HG03571 (cell line): ENCODE data around the gene ERBB4.

Source experiments
- ATAC-seq: cut with Tn5 transposase; IDR thresholded peaks from one replicate; pipeline ENCODE4 v1.9.1; 2021; ENCODE audit not compliant: unreplicated experiment

The ERBB4 gene

DNA sequence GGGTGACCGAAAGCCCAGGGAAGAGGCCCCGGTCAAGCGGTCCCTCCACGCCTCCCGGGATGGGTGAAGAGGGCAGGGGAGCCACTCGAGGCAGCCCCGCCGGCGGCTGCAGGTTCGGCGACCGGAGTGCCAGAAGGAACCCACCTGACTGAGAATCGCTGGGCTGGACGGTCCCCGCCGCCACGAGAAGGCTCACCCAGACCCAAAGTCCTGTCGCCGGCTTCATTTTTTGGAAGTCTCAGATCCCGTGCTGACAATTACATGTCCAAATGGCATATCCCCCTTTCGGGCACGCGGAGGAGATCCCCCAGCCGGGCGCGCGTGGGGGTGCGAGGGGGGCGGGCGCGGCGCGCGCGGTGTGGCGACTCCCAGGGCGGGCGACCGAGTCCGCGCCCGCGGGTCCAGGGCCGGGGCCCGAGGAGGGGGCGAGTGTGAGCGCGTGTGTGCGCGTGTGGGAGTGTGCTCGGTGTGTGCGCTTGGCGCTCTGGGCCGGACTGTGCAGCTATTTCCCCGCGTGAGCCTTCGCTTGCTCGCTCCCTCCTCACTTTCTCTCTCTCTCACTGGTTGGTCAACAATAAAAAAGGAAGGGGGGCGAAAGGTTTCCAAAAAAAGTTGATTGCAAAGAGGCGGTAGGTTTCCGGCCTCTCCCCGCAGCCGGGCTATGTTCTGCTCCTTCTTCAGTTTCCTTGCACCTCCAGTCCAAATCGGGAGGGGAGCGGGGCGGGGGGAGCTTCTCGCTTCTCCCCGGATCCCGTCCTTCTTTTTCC lies at the start of gene ERBB4:
Gene ERBB4 (minus strand): TSS at position 498 of the 767 bp plus-strand sequence. CDS start 272 bp downstream, at position 226.
- ATAC-seq, result no peak

DNA sequence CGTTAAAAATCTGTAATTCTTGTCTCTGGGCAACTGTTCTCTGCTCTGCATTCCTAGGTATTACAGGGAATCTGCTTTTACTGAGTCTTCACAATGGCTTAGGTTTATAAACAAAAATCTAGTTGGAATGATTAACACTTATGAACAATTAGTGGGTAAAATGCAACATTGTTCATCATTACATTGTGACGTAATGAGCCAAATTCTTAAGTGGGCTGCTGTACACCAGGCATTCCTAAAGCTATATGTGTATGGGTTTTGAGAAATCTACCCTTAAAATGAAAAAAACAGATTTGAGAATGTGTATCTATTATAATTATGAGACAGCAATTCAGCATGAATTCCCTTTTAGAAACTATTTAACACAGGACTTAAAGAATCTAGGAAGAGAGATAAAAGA lies 41.5 kb upstream of the ERBB4 start:
- no peak for ATAC-seq

DNA sequence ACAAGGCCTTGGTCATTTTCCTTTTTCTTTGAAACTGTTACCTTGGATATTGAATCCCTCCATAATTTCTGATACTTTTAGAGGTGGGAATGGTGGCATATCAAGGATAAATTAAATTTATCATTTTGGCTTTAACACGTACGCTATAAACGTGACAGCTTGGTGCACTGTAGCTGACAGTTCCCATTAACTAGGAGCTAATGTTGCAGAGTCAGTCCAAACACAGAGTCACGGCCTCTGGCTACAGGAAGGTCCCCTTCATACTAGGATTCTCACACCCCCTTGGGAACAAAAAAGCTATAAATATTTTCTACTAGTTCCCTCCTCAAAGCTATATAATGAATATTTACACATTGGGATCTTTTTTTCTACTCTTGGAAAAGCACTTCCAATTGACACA lies 17.7 kb upstream of the ERBB4 start:
- no peak for ATAC-seq

DNA sequence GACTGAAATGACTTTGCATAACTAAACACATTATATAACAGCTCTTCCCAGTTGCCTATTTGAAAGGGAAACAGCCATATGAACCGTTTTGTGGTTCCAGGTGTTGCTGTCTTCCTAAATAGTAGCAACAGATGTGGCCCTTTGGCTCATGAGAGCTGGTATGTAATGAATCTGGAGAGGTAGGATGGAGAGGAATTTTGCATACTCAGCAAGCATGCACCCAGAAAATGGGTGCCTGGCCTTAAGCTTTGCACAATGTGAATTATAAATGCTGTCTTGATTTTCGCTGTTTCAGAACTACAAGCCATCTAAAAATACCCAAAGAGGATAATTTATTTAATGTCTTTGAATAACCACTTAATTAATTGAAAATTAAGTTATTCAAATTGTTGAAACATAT lies 15.6 kb upstream of the ERBB4 start:
- no peak for ATAC-seq

DNA sequence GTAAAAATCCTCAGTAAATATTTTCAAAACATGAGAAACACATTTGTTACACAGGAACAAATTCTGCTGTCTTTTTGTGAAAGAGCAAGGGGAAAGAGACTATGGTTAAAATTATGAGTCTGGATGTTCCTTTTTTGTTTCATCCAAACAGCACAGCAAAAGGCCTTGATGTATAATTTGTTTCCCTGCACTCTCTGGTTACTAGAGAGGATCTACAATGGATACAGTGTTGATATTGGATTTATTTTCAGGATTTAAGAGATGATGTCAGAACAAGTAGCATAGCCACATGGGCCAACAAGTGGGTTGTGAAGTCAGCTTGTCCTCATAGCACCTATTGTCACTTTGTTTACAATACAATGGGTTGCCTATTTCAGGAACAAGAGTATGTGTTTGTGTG lies 11.3 kb upstream of the ERBB4 start:
- no peak for ATAC-seq

DNA sequence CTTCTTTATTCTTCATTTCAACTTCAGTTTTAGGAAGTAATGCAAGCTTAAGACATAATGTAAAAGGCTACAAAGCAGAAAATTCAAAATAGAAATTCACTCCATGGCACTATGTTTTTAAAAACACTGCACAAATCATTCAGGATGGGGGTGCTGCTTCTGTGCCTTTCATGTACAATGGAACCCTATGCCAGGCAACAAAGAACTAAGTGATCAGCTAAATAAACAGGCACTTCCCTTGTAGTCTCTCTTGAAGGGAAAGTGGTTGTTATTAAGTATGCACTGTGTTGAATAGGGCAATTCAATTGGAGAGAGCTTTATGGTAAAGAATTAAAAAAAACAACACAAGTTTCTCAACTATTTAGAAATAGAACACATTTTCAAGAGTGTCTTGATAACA lies 10.9 kb upstream of the ERBB4 start:
- ATAC-seq, result no peak

DNA sequence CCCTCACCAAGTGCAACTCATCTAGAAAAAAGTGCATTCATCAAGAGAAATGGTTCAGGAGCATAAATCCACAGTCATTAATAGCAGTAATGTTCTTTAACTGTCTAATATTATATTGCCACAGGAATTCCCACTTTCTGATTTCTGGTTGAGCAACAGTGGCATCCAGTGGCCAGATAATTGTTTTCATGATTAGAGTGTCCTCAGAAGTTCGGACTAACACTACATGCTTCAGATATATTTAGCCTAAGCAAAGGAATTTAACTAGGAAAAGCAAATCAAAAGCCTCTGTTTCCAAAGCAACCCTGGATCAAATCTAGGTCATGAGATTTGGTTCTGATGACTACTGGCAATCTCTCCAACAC lies 9.8 kb upstream of the ERBB4 start:
- ATAC-seq, result no peak

DNA sequence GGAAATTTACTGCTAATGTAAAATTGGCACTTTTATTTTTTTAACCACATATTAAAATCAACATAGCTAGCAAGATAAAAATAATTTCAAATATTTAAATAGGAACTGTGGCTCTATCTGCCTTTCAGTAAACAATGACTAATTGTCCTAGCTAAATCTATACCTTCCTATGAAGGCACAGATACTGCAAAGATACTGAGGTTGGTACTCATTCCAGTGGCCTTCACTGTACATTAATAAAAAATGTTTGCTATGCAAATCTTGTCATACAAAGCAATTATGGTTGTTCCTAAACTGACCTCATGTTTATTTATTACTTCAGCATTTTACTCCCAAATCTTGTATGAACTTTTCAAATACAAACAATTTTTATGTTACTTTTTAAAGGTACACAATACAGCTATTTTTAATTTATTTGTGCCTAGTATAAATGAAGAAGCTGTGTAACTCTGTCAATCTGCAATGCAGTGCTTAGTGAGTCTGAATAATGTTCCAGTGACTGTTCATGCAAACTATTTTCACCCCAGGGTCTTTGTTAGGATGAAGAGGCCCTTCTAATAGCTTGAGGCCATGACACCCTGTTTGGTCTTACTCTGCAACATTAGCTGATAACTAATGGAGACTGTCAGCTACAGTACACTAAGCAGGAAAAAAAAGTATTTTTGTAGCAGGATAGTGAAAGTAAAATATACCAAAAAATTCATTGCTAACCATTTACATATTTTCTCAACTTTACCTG lies 9.3 kb upstream of the ERBB4 start:
- no peak for ATAC-seq

DNA sequence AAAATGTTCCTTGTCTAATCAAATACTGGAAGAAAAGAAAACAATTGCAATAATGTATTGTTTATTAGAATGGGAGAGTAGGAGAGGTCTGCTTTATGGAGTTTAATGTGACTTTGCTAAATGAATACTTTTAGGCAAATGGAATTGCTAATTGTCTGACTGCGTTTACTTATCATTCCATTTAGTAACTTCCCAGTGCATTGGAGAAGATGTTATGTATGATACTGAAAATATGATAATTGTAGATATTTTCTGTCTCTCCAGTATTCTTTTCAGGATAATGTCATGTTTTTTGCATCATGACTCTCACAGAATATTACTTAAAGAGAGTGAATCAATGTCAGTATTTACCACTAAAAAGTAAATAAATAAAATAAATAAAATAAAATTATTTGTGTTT lies 8.1 kb upstream of the ERBB4 start:
- no peak for ATAC-seq

DNA sequence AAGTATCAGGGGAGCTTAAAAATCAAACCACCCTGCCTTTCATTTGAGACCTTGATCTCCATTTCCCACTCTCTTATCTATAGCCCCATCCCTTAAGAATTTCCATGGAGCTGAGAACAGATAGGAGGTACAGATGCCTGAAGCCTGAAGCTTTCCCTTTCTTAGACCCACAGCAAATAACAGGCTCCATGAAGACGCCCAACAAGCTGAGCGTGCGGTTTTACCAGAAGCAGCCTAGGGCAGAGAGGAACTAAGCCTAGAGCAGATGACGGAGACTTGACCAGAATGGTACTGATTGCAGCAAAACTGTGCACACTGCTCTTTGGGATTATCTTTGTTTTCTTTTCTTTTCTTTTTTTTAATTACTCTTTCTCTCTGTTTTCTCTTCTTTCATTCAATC lies 1.7 kb upstream of the ERBB4 start:
- no peak for ATAC-seq

DNA sequence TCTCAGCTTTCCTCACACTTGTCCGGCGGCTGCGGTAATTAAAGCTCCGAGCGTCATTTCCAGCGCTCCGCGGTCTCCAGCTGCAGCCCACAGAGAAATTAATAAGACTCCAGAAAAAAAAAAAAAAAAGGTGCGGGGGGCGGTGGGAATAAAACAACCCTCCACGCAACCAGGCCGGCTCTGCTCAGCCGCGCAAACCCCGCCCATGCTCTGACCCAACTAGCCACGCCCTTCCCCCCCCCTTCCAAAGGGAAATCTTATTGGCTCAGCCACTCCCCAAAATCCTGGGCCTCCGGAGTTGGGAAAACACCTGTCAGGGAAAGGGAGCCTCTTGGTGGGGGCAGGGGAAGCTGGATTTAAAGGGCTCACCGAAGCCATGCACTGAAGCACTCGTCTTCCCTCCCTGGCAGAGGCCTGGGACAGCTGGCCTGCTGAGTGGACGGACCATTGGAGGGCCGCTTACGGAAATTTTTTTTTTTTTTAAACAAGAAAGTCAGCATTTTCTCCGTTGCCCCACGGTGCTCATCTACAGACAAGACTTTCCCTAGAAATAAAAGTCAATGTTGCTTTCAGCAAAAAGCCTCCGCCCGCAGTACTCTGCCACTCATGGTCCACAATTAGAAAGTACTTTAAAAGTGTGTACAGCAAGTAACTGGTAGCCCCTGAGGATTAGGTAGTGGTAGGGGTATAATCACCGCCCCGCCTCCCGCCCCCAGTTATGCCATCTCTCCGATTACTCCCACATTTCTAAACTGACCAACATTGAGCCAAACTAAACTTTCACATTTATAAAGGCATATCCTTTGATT lies 674 bp upstream of the ERBB4 start:
- no peak for ATAC-seq

DNA sequence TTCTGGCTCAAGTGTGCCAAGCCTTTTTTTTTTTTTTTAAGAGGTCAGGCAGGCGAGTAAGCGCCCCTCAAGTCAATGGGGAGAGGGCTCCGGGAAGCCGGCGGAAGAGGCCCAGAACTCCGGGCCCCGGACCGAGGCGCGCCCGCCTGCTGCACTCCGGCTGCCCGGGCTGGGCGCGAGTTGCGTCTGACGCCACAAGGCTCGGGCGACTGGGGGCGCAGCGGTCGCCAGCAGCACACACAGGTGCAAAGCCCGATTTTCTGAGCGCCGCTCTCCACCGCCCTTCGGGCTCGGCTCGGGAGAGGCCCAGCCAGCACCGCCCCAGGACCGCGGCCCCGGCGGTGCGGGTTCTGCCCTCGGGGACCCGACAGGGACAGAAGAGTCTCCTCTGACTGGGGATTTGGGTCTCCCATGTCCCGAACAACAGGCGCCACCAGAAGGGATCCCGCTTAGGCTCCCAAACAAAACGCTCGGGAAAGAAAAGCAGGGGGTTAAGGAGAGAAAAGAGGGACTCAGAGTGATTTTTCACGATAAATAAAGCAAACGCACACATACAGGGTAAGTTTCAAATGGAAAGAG lies 787 bp downstream of the ERBB4 start:
- no peak for ATAC-seq

DNA sequence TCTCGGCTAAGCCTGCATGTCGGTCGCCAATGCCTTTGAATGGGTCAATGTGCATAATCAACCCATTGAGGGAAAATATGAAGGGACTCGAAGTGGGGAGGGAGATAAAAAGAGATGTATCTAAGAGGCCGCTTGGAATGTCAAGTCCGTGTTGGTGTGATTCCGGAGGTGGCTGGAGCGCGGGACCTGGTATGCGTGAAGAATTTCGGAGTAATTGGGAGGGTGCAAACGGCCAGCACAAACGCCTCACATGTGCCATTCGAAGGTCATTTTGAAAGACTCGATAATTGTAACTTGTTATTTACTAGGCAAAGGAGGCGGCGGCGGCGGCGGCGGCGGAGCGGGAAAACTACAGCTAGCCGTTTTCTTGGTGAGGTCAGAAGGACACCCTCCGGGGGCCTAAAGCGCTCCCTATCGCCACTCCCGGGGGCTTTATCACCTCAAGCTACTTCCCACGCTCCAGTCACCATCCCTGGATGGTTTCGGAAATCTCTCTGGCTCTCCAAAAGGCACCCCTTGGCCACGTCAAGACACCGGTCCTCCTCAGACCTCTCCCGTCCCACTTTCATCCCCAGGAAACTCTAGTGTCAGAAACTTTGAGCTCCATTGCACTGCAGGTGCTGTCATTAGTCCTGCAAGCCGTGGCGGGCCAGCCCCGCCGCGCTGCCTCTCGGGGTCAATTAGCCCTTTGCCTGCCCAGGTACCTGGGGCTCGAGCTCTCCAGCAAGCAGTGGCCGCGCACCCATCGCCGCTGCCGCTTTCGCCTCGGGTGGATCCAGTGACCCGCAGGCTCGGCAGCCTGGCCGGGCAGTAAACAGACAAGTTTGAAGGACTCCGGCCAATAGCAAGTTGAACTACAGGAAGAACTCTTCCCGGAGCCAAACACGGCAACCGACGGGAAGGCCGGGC lies 1.5 kb downstream of the ERBB4 start:
- ATAC-seq, result no peak

DNA sequence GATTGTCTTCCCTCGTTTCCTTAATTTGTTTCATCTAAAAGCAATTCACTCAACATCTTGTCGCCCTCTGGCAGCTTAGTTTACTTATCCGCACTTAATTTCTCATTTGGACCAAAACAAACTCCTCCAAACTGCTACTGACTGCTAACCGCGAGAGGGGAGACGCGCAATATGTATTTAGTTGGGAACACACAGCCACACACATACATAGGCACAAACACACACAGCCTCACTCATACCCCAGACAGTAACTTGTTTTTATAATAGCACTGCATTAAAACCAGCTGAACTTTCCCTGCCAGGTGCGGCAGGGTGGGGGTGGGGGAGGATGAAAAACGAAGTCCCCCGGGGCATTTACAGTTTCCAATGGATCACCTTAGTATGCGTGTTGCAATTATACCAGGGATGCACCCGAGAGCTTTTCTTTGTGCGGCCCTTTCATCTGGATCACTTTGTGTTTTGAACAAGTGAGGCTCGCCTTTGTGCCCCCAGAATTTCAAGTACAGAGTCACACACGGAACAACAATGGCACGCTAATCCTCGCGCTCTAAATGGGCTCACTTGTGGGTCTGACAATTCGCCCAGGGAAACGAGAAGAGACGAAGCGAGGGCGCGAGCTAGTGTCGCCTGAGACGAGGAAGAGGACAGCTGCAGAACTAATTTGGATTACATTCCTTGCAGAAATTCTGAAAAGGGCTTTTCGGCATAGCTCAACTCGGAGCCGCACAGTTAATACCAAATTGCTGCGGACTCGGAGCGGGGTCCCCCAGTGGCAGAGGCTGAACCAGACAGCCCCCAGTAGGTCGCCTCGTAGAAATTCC lies 2.4 kb downstream of the ERBB4 start:
- no peak for ATAC-seq

DNA sequence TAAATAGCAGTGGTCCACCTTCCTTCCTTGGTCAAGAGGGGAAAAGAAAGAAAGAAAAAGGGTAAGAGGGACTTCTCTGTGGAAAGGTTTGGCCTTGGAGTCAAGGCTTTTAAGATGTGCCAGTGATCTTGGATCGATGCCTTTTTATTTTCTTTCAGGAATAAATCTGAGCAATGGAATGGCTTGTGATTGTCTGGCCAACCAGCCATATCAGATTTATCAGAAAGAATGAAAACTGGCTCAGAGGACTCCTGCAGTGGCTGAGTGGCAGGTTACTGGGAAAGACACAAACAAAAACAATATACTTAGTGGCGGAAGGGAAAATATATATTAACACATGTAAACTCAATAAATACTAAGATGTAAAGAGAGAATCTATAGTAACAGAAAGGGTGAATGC lies 4.3 kb downstream of the ERBB4 start:
- no peak for ATAC-seq

DNA sequence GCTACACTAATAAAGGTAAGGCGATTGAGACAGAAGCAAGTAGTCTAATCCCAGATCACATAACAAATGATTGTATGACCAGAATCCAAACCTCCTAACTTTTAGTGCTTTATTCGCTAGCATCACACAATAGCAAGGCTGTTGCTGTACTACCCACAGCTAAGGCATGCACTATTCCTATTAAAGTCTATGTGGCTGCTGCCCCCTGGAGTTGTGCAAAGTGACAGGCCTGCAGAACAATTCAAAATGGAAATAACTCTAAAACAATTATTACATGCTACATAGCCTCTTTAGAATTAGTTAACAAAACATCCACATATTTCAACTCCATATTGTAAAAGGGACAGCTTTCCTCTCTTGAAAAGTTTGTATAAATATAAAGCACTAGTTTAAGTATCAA lies 6.0 kb downstream of the ERBB4 start:
- no peak for ATAC-seq

DNA sequence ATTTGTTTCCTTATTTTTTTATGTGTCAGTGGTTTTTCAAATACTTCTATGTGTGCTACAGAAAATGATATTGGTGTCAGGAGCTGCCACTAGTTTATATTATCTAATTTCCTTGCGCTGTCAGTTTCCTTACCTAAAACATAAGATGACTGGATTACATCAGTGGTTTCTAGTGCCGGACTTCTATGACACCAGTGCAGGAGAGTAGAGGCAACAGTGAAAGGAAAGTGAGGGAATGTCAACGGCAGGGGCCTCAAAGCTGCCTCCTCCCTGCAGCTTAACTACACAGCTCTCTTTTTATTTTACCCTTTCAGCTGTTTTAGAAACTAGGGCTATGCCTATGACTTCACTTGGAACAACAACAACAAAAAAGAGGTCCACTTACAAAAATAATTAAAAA lies 6.5 kb downstream of the ERBB4 start:
- ATAC-seq, result no peak

DNA sequence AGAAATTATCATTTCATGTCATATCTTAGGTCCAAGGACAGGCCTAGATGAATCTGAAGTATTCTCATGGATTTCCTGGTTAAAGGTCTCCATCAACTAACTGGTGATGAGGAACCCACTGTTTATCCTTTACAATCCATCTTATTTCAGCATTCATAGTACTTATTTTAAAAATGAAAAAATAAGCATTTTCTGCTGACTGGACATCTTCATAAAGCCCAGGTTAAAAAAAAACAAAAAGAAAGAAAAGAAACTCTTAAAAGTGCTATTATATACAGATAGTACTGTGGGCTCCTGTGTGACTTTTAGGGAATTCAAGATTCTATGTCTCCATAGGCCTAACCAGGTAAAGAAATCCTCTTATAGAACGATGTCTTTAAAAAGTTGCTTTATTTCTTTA lies 7.1 kb downstream of the ERBB4 start:
- ATAC-seq, result no peak

DNA sequence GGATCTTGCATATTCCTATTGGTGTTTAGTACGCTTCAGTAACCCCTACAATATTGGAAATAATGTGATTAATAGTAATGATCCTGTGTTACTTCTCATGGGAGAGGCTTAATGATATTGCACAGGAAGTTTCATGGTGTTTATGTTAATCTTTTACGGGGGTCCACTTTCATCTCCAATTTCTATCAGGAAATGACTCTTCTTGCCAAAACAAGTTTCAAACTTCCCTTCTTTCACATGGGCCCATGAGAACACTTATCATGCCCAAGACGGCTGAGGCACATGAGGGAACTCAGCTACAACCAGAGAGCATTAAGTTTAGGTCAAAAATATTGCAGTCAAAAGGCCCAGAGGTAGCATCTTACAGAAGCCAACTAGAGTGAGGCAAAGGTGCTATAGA lies 7.6 kb downstream of the ERBB4 start:
- no peak for ATAC-seq

DNA sequence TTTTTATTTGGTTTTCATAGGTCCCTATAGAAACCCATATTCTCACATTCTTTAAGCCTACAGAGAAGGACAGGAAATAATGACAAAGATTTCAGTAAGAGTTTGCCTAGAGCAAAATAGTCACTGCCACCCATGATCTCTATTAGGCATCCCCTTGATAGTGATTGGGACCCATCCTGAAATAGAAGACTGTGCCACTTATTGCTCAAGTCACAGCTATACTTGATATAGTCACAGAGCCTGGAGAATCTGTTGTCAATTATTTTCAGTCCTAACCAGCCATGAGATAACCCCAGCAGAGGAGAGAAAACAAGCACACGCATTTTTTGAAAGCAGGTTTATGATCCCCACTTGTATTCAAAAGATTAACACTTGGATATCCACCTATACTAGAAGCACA lies 8.2 kb downstream of the ERBB4 start:
- ATAC-seq, result no peak
